HG03175 (cell line): ENCODE data around the gene TCHHL1.
"Not testable (repeated sequence)": the region's sequence is repeated elsewhere in the genome, so short reads cannot be mapped to it uniquely, and the experiment has no call there.

Experiments used
- ATAC-seq: cut with Tn5 transposase; IDR thresholded peaks from one replicate; pipeline ENCODE4 v1.9.1; 2021; ENCODE audit warnings: mild to moderate bottlenecking, moderate library complexity; ENCODE audit not compliant: unreplicated experiment

Gene TCHHL1

DNA sequence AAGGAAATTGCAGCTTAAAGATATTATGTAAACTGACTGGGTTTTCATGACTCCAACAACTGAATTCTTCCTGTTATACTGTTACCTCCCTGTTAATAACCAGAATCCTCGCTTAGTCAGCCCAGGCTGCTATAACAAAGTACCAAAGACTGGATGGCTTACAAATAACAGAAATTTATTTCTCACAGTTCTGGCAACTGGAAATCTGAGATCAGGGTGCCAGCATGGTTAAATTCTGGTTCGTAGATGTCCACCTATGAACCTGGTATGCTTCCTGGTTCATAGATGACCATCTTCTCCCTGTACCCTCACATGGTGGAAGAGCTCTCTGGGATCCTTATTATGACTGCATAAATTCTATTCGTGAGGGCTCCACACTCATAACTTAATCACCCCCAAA is 8.1 kb upstream of the TCHHL1 start:
- ATAC-seq = no peak

DNA sequence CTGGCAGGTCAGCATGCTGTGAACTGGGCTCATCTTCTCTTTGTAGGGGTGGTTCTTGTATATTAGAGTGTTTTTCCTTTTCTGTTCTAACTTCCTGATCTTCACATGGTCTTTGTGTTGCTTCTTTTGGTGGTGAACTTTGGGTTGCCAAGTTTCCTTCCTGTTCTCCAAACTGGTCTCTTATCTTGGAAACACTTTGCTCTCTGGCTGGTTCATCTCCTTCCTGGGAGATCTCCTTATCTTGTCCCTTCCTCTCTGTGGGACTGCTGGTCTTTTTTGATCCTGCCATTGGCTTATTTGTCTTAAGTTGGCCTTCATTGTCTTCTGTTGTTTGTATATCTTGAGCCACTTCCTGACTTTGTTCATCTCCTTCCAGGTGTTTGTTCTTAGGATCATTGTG is 2.1 kb downstream of the TCHHL1 start:
- ATAC-seq = no peak

DNA sequence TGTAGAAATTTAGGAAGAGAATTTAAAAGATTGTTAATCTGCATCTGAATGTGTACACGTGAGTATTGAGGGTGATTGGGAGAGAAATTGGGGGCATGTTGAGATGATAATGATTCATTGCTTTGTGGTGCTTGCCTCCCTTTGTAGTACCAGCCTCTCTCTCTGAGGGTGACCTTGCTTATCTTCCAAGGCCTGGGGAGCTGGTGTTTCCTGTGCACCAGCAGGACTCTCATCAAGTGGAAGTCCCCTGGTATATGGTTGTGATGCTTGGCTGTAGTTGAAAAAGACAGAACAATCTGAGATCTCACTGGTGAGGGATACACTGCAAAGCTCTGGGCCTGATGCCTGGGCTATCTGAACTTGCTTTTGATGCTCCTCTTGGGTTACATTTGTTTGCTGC is 4.0 kb downstream of the TCHHL1 start:
- ATAC-seq = no peak

- not testable (repeated sequence) for ATAC-seq
Measured at GRCh38 chr1:152081026-152081425, 7.8 kb downstream of the TCHHL1 start.

DNA sequence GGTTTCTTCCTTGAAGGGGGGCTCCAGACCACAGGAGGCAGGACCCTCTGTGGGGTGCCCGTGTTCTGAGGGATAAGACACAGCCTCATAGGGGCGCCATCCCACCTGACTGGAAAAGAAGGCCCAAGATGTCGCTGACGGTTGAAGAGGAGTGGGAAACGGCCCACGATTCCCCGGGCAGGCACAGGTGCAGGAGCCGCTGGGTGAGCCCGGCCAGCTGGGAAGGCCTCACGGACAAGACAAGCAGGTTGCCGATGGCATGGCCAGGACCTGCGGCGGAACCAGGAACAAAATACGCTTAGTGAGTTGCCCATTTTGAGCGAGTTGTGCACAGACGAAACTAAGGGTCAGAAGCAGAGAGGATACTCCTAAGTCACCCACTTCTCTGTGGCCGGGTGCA is 8.4 kb downstream of the TCHHL1 start:
- not testable (repeated sequence) for ATAC-seq

DNA sequence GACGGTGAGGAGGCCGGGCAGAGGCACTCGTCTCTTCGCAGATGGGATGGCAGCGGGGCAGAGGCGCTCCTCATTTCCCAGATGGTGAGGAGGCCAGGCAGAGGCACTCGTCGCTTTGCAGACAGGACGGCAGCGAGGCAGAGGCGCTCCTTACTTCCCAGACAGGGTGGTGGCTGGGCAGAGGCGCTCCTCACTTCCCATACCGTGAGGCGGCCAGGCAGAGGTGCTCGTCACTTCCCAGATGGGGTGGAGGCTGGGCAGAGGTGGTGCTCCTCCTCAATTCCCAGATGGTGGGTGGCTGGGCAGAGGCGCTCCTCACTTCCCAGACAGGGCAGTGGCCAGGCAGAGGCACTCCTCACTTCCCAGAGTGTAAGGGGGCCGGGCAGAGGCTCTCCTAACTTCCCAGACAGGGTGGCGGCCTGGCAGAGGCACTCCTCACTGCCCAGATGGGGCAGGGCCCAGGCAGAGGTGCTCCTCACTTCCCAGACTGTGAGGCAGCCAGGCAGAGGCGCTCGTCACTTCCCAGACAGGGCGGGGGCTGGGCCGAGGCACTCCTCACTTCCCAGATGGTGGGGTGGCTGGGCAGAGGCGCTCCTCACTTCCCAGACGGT is 9.9 kb downstream of the TCHHL1 start:
- ATAC-seq = no peak

DNA sequence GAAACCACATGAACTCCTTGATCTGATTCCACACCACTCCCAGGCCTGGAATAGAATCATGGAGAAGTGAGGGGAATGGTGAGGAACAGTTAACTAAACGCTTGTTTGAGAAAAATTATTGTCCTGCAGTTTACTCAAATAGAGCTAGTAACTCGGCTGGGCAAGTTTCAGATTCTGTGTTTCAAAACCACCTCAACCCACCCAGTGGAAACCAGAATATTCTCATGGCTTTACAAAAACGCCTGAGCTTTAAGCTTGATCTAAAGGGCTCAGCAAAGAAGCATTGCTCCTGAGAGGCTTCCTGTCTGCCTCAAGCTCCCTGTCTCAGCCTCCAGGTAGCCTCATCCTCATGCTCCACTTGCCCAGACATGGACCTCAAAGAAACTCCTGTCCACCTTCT is 16.6 kb downstream of the TCHHL1 start:
- no peak for ATAC-seq

DNA sequence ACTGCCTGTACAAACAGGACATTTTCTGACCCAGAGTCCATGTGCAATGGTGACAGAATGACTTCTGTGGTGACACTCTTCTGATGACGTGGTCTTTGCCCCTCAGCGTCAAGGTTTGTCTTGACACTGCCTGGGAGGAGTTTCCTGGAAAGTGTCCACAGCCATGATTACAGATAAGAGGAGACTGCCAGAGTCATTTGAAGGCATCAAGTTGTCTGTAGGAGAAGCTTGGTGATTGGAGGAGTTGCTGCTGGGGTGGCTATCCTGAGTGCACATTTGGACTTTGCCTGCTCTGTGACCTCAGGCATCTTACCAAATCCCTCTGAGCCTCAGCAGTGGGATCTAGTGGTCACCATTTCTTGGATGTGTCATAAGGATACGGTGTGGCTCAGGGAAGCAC is 17.7 kb downstream of the TCHHL1 start:
- ATAC-seq = no peak

- ATAC-seq = no peak
Measured at GRCh38 chr1:152067929-152068328, 20.9 kb downstream of the TCHHL1 start.

DNA sequence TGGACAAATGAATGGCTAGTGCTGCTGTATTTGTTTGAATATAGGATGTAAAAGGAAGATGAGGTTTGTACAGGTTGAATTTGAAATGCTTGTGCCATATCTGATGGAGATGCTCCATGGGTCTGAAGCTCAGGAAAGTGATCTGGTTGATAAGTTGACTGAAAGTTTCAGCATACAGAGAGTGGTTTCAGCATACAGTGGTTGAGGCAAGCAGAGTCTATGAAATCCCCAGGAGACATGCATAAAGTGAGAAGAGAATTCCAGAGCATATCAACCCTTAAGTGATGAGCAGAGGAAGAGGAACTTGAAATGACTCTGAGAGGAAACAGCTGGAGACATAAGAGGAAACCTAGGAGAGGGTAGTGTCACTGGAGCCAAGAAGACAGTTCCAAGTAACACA is 21.7 kb downstream of the TCHHL1 start:
- no peak for ATAC-seq

DNA sequence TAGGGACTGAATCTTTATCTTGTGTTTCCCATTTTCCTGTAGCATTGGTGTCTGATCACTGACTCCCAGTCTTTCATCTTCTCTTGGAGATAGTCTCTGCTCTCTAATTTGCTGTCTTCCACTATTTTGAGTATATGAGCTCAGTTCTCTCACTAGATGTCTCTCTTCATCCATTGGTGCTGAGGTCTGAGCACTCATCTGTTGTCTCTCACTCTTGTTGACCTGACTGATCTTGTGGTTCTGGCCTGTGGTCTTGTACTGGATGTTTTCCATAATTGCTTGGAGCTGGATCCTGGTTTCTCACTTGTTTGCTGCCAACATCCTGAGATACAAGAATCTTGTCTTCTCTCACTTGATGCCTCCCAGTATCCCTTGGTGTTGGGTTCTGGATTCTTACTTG is 26.9 kb downstream of the TCHHL1 start:
- ATAC-seq = no peak

- no peak for ATAC-seq
Measured at GRCh38 chr1:152053375-152053774, 35.5 kb downstream of the TCHHL1 start.

GRCh38 chr1:152052606-152053005 is 36.3 kb downstream of the TCHHL1 start:
- ATAC-seq = no peak

DNA sequence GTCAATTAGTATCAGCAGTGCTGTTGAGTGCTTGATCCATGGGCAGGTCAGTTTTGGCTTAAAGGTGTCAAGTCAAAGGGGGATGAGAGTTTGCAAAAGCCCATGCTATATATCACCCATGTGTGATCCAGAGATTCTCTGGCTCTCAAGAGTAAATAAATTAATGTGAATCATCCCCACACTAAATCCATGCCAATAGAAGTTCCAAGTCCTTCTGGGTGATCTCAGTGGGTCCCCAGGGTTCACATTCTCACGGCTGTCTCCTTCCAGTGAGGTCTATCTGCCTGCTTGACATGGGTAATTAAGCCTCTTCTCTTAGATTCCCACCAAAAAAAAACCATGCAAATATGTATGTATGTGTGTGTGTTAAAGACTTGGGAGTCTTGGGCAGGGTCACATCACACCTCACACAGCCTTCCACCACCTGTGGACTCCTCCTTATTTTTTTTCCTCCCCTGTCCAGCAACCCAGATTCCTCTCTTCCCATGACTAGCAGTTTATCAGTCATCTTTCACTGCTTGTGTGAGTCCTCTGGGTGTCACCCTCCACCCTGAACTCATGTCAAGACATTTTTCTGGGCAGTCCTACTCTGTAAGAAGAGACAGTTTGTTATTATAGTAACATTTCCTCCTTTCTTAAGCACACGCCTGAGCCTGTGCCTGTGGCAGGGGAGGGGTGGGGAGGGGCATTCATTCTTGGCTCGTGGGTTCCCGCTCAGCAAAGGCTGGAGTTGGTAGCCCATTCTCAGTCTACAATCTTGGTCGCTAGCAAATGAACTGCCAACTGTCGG is 37.8 kb downstream of the TCHHL1 start:
- ATAC-seq = no peak

- ATAC-seq = no peak
Measured at GRCh38 chr1:152049291-152050083, 39.4 kb downstream of the TCHHL1 start.

GRCh38 chr1:152048416-152049009 is 40.4 kb downstream of the TCHHL1 start:
- peak; percentile 4 for ATAC-seq

GRCh38 chr1:152047730-152048415 is 41.0 kb downstream of the TCHHL1 start:
- ATAC-seq = peak; percentile 94

DNA sequence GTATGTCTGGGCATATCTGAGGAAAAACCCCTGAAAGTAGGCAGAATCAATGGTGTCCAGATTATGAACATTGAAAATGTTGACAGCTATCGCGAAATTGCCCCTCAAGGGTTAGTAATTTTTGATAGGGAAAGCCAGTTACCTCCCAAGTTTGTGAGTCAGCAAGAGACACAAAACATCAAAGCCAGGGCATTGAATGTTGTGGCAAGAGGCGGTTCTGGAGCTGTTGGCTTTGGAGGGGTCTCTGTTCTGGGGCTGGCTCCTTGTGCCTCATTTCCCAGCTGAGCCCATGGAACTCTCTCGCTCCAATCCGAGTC is 41.5 kb downstream of the TCHHL1 start:
- no peak for ATAC-seq

- no peak for ATAC-seq
Measured at GRCh38 chr1:152044386-152044785, 44.5 kb downstream of the TCHHL1 start.

DNA sequence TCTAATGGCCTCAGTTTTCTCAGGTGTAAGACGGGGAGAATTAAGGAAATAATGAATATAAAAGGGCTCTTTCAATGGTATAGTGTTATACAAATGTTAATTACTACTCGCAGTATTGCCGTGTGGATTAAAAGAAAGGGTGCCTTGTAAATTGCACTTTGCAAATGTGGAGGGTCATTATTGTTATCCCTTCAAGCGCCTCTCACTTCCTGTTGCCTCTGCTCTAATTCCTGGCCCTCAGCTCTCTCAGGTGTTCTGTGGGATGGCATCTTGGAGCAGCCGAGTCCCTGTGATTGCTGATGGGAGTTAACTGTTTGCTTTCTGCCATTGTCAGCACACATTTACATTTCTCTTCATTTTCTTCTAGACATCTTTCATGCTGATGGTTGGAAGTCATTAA is 45.0 kb downstream of the TCHHL1 start:
- ATAC-seq = no peak

- ATAC-seq = no peak
Measured at GRCh38 chr1:152042030-152042429, 46.8 kb downstream of the TCHHL1 start.
